ENCODE measurements around the gene ATP5PD.

- TF ChIP-seq GATA2 (IDR thresholded peaks at IDR 0.05; ENCODE audit: low read depth, low read length) (no peak), GATA3 (IDR thresholded peaks at IDR 0.05; ENCODE audit: low read depth, low read length) (no peak)
Observed at GRCh38 chr17:75024686-75025397, 21.9 kb downstream of the ATP5PD start.
